Neural cell (in vitro differentiated cells): ENCODE data around the gene PTPN7.

Source experiments
- CTCF ChIP-seq: fragments of 450-650 bp; IDR thresholded peaks from 2 replicates; pipeline ENCODE4 v1.5.1; 2014; ENCODE audit warnings: antibody characterized with exemption, mild to moderate bottlenecking, moderate library complexity; ENCODE audit not compliant: poor library complexity, severe bottlenecking
- RAD21 ChIP-seq: fragments of 450-650 bp; conservative IDR thresholded peaks from 2 replicates; pipeline ENCODE4 v1.6.1; 2014; ENCODE audit warnings: antibody characterized with exemption, mild to moderate bottlenecking, moderate library complexity
- TF ChIP-seq, protein P1 (sequence below): IDR thresholded peaks from 2 replicates; pipeline ENCODE4 v1.6.1; 2012; ENCODE audit warnings: borderline replicate concordance

- TF ChIP-seq RAD21 (no peak), CTCF (no peak)
- TF ChIP-seq, protein P1, sequence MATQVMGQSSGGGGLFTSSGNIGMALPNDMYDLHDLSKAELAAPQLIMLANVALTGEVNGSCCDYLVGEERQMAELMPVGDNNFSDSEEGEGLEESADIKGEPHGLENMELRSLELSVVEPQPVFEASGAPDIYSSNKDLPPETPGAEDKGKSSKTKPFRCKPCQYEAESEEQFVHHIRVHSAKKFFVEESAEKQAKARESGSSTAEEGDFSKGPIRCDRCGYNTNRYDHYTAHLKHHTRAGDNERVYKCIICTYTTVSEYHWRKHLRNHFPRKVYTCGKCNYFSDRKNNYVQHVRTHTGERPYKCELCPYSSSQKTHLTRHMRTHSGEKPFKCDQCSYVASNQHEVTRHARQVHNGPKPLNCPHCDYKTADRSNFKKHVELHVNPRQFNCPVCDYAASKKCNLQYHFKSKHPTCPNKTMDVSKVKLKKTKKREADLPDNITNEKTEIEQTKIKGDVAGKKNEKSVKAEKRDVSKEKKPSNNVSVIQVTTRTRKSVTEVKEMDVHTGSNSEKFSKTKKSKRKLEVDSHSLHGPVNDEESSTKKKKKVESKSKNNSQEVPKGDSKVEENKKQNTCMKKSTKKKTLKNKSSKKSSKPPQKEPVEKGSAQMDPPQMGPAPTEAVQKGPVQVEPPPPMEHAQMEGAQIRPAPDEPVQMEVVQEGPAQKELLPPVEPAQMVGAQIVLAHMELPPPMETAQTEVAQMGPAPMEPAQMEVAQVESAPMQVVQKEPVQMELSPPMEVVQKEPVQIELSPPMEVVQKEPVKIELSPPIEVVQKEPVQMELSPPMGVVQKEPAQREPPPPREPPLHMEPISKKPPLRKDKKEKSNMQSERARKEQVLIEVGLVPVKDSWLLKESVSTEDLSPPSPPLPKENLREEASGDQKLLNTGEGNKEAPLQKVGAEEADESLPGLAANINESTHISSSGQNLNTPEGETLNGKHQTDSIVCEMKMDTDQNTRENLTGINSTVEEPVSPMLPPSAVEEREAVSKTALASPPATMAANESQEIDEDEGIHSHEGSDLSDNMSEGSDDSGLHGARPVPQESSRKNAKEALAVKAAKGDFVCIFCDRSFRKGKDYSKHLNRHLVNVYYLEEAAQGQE, result no peak
Observed at GRCh38 chr1:202133989-202134388, 26.4 kb downstream of the PTPN7 start.
